GM12892 (cell line): Measurements from ENCODE around the gene FAM161A.

Source experiments
- POLR2A ChIP-seq: IDR thresholded peaks from 2 replicates; pipeline ENCODE4 v1.6.1; 2011; ENCODE audit warnings: low read depth, low read length, control low read depth
- POLR2AphosphoS5 ChIP-seq: IDR thresholded peaks from 2 replicates; pipeline ENCODE4 v1.6.1; 2011; ENCODE audit warnings: low read depth, low read length, control low read depth
- TAF1 ChIP-seq: IDR thresholded peaks from 2 replicates; pipeline ENCODE4 v1.6.1; 2011; ENCODE audit warnings: low read depth, mild to moderate bottlenecking, control low read depth, low read length, borderline replicate concordance

GRCh38 chr2:61857224-61857623 is 3.4 kb upstream of the FAM161A start:
- no peak for TF ChIP-seq TAF1
- no peak for TF ChIP-seq POLR2A
- TF ChIP-seq POLR2AphosphoS5: no peak
